ENCODE results near the gene USP9X.

- TF ChIP-seq CTCF (IDR thresholded peaks at IDR 0.05; ENCODE audit: low read length) (no peak), EZH2 (IDR thresholded peaks at IDR 0.05; ENCODE audit: borderline replicate concordance, low read length) (no peak)
These were observed 37.5 kb downstream of the USP9X start for GRCh38 chrX:41122664-41123257.

Data from OCI-LY1 (cell line).